ENCODE measurements around the gene LTBP1. TPM values are rescaled to one million over a fixed set of nuclear protein-coding genes. Genes with fewer than 3 reads are reported as not detected.

Gene LTBP1
- total RNA-seq, 1 donor from 2014 or later: 3.9 TPM

- H3K27ac Mint-ChIP-seq (ENCODE audit: unreplicated experiment): no peak overlapping the region
- no peaks in the 10 kb centered on the region for H3K9me3 Mint-ChIP-seq (ENCODE audit: unreplicated experiment)
- TF ChIP-seq, protein P1, sequence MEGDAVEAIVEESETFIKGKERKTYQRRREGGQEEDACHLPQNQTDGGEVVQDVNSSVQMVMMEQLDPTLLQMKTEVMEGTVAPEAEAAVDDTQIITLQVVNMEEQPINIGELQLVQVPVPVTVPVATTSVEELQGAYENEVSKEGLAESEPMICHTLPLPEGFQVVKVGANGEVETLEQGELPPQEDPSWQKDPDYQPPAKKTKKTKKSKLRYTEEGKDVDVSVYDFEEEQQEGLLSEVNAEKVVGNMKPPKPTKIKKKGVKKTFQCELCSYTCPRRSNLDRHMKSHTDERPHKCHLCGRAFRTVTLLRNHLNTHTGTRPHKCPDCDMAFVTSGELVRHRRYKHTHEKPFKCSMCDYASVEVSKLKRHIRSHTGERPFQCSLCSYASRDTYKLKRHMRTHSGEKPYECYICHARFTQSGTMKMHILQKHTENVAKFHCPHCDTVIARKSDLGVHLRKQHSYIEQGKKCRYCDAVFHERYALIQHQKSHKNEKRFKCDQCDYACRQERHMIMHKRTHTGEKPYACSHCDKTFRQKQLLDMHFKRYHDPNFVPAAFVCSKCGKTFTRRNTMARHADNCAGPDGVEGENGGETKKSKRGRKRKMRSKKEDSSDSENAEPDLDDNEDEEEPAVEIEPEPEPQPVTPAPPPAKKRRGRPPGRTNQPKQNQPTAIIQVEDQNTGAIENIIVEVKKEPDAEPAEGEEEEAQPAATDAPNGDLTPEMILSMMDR (IDR thresholded peaks at IDR 0.05; ENCODE audit: partially characterized antibody, unreplicated experiment): no peak
- no peak for DNase-seq
- H3K4me3 Mint-ChIP-seq (ENCODE audit: unreplicated experiment): no peak overlapping the region
- H3K36me3 Mint-ChIP-seq (ENCODE audit: unreplicated experiment): no peaks in the 10 kb centered on the region
- H3K4me1 Mint-ChIP-seq (ENCODE audit: low read depth, unreplicated experiment): no peaks in the 10 kb centered on the region
- H3K27me3 Mint-ChIP-seq (ENCODE audit: unreplicated experiment): no peaks in the 10 kb centered on the region
These were observed 194.7 kb downstream of the LTBP1 start for GRCh38 chr2:33141476-33141875.

GRCh38 chr2:33142810-33143209 lies 196.1 kb downstream of the LTBP1 start:
- Mint-ChIP-seq H3K4me1 (ENCODE audit: low read depth, unreplicated experiment) (no peaks in the 10 kb centered on the region), H3K27ac (ENCODE audit: unreplicated experiment) (no peak overlapping the region), H3K27me3 (ENCODE audit: unreplicated experiment) (no peaks in the 10 kb centered on the region), H3K4me3 (ENCODE audit: unreplicated experiment) (no peak overlapping the region), H3K9me3 (ENCODE audit: unreplicated experiment) (no peaks in the 10 kb centered on the region), H3K36me3 (ENCODE audit: unreplicated experiment) (no peaks in the 10 kb centered on the region)
- TF ChIP-seq, protein P1 (IDR thresholded peaks at IDR 0.05; ENCODE audit: partially characterized antibody, unreplicated experiment): no peak
- DNase-seq: no peak

GRCh38 chr2:33144243-33144642 lies 197.5 kb downstream of the LTBP1 start:
- TF ChIP-seq, protein P1 (IDR thresholded peaks at IDR 0.05; ENCODE audit: partially characterized antibody, unreplicated experiment): no peak
- no peak for DNase-seq
- Mint-ChIP-seq H3K27ac (ENCODE audit: unreplicated experiment) (no peak overlapping the region), H3K4me1 (ENCODE audit: low read depth, unreplicated experiment) (no peaks in the 10 kb centered on the region), H3K36me3 (ENCODE audit: unreplicated experiment) (no peaks in the 10 kb centered on the region), H3K4me3 (ENCODE audit: unreplicated experiment) (no peak overlapping the region), H3K27me3 (ENCODE audit: unreplicated experiment) (no peaks in the 10 kb centered on the region), H3K9me3 (ENCODE audit: unreplicated experiment) (no peaks in the 10 kb centered on the region)

GRCh38 chr2:33145459-33145858 lies 198.7 kb downstream of the LTBP1 start:
- H3K9me3 Mint-ChIP-seq (ENCODE audit: unreplicated experiment): no peaks in the 10 kb centered on the region
- TF ChIP-seq, protein P1 (IDR thresholded peaks at IDR 0.05; ENCODE audit: partially characterized antibody, unreplicated experiment): no peak
- no peak for DNase-seq
- H3K4me1 Mint-ChIP-seq (ENCODE audit: low read depth, unreplicated experiment): no peaks in the 10 kb centered on the region
- H3K27me3 Mint-ChIP-seq (ENCODE audit: unreplicated experiment): no peaks in the 10 kb centered on the region
- no peak overlapping the region for H3K27ac Mint-ChIP-seq (ENCODE audit: unreplicated experiment)
- H3K36me3 Mint-ChIP-seq (ENCODE audit: unreplicated experiment): no peaks in the 10 kb centered on the region
- no peak overlapping the region for H3K4me3 Mint-ChIP-seq (ENCODE audit: unreplicated experiment)

GRCh38 chr2:33146102-33146501 lies 199.3 kb downstream of the LTBP1 start:
- Mint-ChIP-seq H3K4me3 (ENCODE audit: unreplicated experiment) (no peak overlapping the region), H3K27me3 (ENCODE audit: unreplicated experiment) (no peaks in the 10 kb centered on the region), H3K36me3 (ENCODE audit: unreplicated experiment) (no peaks in the 10 kb centered on the region), H3K4me1 (ENCODE audit: low read depth, unreplicated experiment) (no peaks in the 10 kb centered on the region), H3K9me3 (ENCODE audit: unreplicated experiment) (no peaks in the 10 kb centered on the region), H3K27ac (ENCODE audit: unreplicated experiment) (no peak overlapping the region)
- TF ChIP-seq, protein P1 (IDR thresholded peaks at IDR 0.05; ENCODE audit: partially characterized antibody, unreplicated experiment): no peak
- DNase-seq: no peak

Data from glutamatergic neuron (in vitro differentiated cells).